Measurements from ENCODE around the gene HPCAL1. TPM values are rescaled to one million over a fixed set of nuclear protein-coding genes. Genes with fewer than 3 reads are reported as not detected.

HPCAL1 gene
- total RNA-seq, 1 donor from 2014 or later: 401 TPM

DNA sequence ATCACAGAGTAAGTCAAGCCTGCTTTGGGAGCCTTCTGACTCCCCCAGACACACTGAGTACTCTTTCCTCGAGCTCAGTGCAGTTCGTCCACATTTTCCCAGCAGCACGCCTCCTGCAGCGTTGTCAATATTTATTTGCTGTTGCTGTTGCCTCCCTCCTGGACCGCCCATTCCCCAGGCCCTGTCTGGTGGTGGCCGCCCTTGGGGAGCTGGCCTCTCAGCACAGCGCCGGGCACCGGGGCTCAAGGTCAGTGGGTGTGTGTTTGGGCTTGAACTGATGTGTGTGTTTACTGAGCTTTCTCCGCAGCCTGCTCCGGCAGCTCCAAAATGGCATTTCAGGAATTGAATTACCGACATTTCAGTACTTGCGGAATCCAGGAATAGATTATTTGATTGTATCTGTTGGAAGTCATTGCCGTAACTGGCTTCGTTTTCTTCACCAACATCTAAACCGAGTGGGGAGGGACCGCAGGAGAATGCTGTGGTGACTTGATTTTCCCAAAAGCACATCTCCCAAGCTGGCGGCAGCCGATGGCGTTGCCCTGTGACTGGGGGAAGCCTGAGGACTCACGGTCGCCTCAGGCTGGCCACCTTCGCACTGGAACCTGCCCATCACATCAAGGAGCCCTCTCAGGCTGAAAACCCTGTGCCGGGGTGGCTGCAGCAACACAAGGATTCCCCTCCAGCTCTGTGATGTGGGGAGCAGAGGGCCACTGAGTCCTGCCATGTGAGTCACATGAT is 66.0 kb downstream of the HPCAL1 start:
- TF ChIP-seq, protein P1, sequence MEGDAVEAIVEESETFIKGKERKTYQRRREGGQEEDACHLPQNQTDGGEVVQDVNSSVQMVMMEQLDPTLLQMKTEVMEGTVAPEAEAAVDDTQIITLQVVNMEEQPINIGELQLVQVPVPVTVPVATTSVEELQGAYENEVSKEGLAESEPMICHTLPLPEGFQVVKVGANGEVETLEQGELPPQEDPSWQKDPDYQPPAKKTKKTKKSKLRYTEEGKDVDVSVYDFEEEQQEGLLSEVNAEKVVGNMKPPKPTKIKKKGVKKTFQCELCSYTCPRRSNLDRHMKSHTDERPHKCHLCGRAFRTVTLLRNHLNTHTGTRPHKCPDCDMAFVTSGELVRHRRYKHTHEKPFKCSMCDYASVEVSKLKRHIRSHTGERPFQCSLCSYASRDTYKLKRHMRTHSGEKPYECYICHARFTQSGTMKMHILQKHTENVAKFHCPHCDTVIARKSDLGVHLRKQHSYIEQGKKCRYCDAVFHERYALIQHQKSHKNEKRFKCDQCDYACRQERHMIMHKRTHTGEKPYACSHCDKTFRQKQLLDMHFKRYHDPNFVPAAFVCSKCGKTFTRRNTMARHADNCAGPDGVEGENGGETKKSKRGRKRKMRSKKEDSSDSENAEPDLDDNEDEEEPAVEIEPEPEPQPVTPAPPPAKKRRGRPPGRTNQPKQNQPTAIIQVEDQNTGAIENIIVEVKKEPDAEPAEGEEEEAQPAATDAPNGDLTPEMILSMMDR (IDR thresholded peaks at IDR 0.05): no peak
- no peaks in the 10 kb centered on the region for H3K4me1 ChIP-seq
- no peak overlapping the region for H3K27ac ChIP-seq
- intact Hi-C loops (cut with DNase I): no loop called here
- H3K36me3 ChIP-seq: no peaks in the 10 kb centered on the region
- no peaks in the 10 kb centered on the region for H3K9me3 ChIP-seq
- DNase-seq (ENCODE audit: low spot score in 2 of 2): no peak
- no peaks in the 10 kb centered on the region for H3K27me3 ChIP-seq
- H3K4me3 ChIP-seq: no peak overlapping the region

DNA sequence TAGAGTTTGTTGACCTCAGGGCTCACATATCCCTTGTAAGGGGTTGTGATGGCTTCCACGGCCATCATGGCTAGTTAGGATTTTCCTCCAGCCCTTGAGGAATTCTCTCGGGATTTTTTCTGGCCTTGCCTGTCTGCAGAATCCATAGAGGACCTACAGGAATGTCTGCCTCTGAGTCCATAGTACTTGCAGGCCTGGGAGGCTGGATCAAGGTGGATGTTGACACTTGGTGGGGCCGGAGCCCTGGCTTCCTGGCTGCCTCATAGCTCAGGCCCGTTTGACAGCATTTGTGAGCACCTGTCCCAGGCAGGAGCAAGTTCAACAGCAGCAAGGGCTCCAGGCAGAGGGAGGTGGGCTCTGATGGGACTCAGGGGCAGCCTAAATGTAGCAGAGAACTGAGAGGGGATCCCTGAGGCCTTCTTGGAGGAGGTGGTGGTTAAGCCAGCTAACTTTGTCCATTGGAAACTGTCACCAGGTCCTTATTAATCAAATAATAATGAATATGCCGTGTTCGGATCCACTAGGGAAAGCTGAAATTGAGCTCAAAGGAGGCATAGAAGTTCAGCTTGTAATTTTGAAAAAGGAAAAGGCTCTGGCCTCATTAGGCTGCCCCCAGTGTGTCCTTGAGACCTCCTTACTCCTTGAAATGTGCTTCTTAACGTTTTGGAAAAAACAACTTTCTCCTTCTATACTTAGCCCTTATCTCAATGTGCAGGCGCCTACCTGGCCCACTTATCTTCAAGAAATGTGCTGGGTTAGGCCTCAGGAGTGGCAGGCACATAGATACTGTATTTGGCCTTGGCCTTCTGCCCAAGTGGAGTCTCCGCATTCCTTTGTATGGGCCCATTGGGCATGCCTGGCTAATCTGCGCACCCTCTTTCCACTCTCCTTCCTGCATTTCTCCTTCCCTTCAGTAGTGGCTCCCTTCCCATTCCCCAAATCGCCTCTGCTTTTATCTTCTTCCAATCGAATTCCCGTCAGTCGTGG is 66.9 kb downstream of the HPCAL1 start:
- TF ChIP-seq, protein P1 (IDR thresholded peaks at IDR 0.05): no peak
- no peak overlapping the region for H3K27ac ChIP-seq
- DNase-seq (ENCODE audit: low spot score in 2 of 2): no peak
- H3K36me3 ChIP-seq: no peaks in the 10 kb centered on the region
- H3K9me3 ChIP-seq: no peaks in the 10 kb centered on the region
- no peaks in the 10 kb centered on the region for H3K27me3 ChIP-seq
- intact Hi-C loops (cut with DNase I): no loop called here
- no peaks in the 10 kb centered on the region for H3K4me1 ChIP-seq
- no peak overlapping the region for H3K4me3 ChIP-seq

GRCh38 chr2:10370390-10370789 is 67.7 kb downstream of the HPCAL1 start:
- Histone ChIP-seq H3K4me3 (no peak overlapping the region), H3K36me3 (no peaks in the 10 kb centered on the region), H3K27ac (no peak overlapping the region), H3K4me1 (no peaks in the 10 kb centered on the region), H3K27me3 (no peaks in the 10 kb centered on the region), H3K9me3 (no peaks in the 10 kb centered on the region)
- DNase-seq (ENCODE audit: low spot score in 2 of 2): no peak
- intact Hi-C loops (cut with DNase I): no loop called here
- TF ChIP-seq, protein P1 (IDR thresholded peaks at IDR 0.05): no peak

- TF ChIP-seq, protein P1 (IDR thresholded peaks at IDR 0.05): no peak
- H3K27ac ChIP-seq: no peak overlapping the region
- H3K36me3 ChIP-seq: no peaks in the 10 kb centered on the region
- intact Hi-C loops (cut with DNase I): no loop called here
- no peaks in the 10 kb centered on the region for H3K4me1 ChIP-seq
- no peak for DNase-seq (ENCODE audit: low spot score in 2 of 2)
- H3K27me3 ChIP-seq: no peaks in the 10 kb centered on the region
- H3K4me3 ChIP-seq: no peak overlapping the region
- no peaks in the 10 kb centered on the region for H3K9me3 ChIP-seq
Observed at GRCh38 chr2:10370895-10371294, 68.2 kb downstream of the HPCAL1 start.

- no peak overlapping the region for H3K27ac ChIP-seq
- TF ChIP-seq, protein P1 (IDR thresholded peaks at IDR 0.05): no peak
- no peaks in the 10 kb centered on the region for H3K4me1 ChIP-seq
- H3K9me3 ChIP-seq: no peaks in the 10 kb centered on the region
- H3K4me3 ChIP-seq: no peak overlapping the region
- no peaks in the 10 kb centered on the region for H3K27me3 ChIP-seq
- DNase-seq (ENCODE audit: low spot score in 2 of 2): no peak
- intact Hi-C loops (cut with DNase I): no loop called here
- no peaks in the 10 kb centered on the region for H3K36me3 ChIP-seq
Observed at GRCh38 chr2:10371441-10372196, 68.9 kb downstream of the HPCAL1 start.
